Suprapubic skin (tissue), 3 donors: ENCODE results near the gene HSD17B1.

ENCODE experiments used
- CTCF ChIP-seq, 2 donors: fragments of 200-600 bp in 1 of 2; fragments of 450-650 bp in 1 of 2; sonication (generic) in 1 of 2; IDR thresholded peaks; one replicate each; pipeline ENCODE4 v1.5.1; 2016 to 2019; ENCODE audit warnings: antibody characterized with exemption in 2 of 2, mild to moderate bottlenecking in 1 of 2, moderate library complexity in 1 of 2
- EP300 ChIP-seq: sonication (generic); formaldehyde crosslinking; IDR thresholded peaks from one replicate; pipeline ENCODE4 v1.6.1; 2017; ENCODE audit warnings: antibody characterized with exemption

- TF ChIP-seq EP300 (no peak), CTCF (IDR thresholded peaks at IDR 0.05) (peak; percentile 87 to 91)
These were observed 35.2 kb upstream of the HSD17B1 start for GRCh38 chr17:42517516-42517915.
